GM21717 (cell line): ENCODE measurements around the gene FGD3.
A peak's percentile ranks its signal among the peaks of the same experiment; 100 is the strongest.

Experiments used
- ATAC-seq: cut with Tn5 transposase; IDR thresholded peaks from one replicate; pipeline ENCODE4 v1.9.1; 2021; ENCODE audit warnings: mild to moderate bottlenecking, moderate library complexity; ENCODE audit not compliant: unreplicated experiment

FGD3 gene

GRCh38 chr9:92954886-92955285, 7.6 kb downstream of the FGD3 start:
- ATAC-seq, result no peak

- no peak for ATAC-seq
These were observed 13.4 kb downstream of the FGD3 start for GRCh38 chr9:92960561-92961290.

GRCh38 chr9:92961627-92962302, 14.4 kb downstream of the FGD3 start:
- ATAC-seq, result no peak

GRCh38 chr9:92962303-92962649, 15.0 kb downstream of the FGD3 start:
- no peak for ATAC-seq

GRCh38 chr9:92962846-92963245, 15.5 kb downstream of the FGD3 start:
- no peak for ATAC-seq

- peak; percentile 72 for ATAC-seq
These were observed 16.7 kb downstream of the FGD3 start for GRCh38 chr9:92963831-92964606.

GRCh38 chr9:92964607-92965060, 17.3 kb downstream of the FGD3 start:
- ATAC-seq, result no peak

GRCh38 chr9:92965061-92965758, 17.9 kb downstream of the FGD3 start:
- ATAC-seq, result no peak

- no peak for ATAC-seq
These were observed 18.6 kb downstream of the FGD3 start for GRCh38 chr9:92965759-92966517.

- ATAC-seq, result no peak
These were observed 19.1 kb downstream of the FGD3 start for GRCh38 chr9:92966518-92966800.

- no peak for ATAC-seq
These were observed 20.8 kb downstream of the FGD3 start for GRCh38 chr9:92968081-92968480.

GRCh38 chr9:92969516-92970466, 22.5 kb downstream of the FGD3 start:
- no peak for ATAC-seq

GRCh38 chr9:92970467-92970923, 23.2 kb downstream of the FGD3 start:
- no peak for ATAC-seq

GRCh38 chr9:92971121-92971520, 23.8 kb downstream of the FGD3 start:
- no peak for ATAC-seq

GRCh38 chr9:92971776-92972175, 24.5 kb downstream of the FGD3 start:
- no peak for ATAC-seq

GRCh38 chr9:92973700-92974099, 26.4 kb downstream of the FGD3 start:
- ATAC-seq, result no peak

- no peak for ATAC-seq
These were observed 26.9 kb downstream of the FGD3 start for GRCh38 chr9:92974161-92974661.

- ATAC-seq, result no peak
These were observed 27.7 kb downstream of the FGD3 start for GRCh38 chr9:92974761-92975755.
